ENCODE results near the gene TFF2. TPM values are rescaled to one million over a fixed set of nuclear protein-coding genes. Genes with fewer than 3 reads are reported as not detected.

TFF2 gene
- total RNA-seq, 1 experiment from 2014 or later = not detected

- no peak for TF ChIP-seq CTCF (IDR thresholded peaks at IDR 0.05; ENCODE audit: unreplicated experiment)
- H3K4me1 Mint-ChIP-seq (ENCODE audit: low read depth, unreplicated experiment) = peaks cover 7% of the 10 kb centered on the region
- CTCF ChIA-PET = interaction anchor here (0.7 kb wide), 1 partner anchor 110 kb away, joined by 3 read pairs; no protein-coding TSS in a partner anchor
- H3K9me3 Mint-ChIP-seq (ENCODE audit: low read depth, unreplicated experiment) = no peaks in the 10 kb centered on the region
- BruUV-seq (replicated peaks) = no TSS peak
- intact Hi-C loops (cut with micrococcal nuclease; ENCODE audit: unreplicated experiment) = no loop called here
- H3K27me3 Mint-ChIP-seq (ENCODE audit: unreplicated experiment) = peaks cover 3% of the 10 kb centered on the region
- H3K36me3 Mint-ChIP-seq (ENCODE audit: insufficient read depth, unreplicated experiment) = no peaks in the 10 kb centered on the region
- no peak overlapping the region for H3K27ac Mint-ChIP-seq (ENCODE audit: unreplicated experiment)
- no peak overlapping the region for H3K4me3 Mint-ChIP-seq (ENCODE audit: low read depth, unreplicated experiment)
- DNase-seq = no peak
Measured at GRCh38 chr21:42347601-42348327, 3.0 kb downstream of the TFF2 start.

GRCh38 chr21:42346866-42347600 lies 3.8 kb downstream of the TFF2 start:
- DNase-seq = no peak
- CTCF ChIA-PET = interaction anchor here (0.7 kb wide), 1 partner anchor 109 kb away, joined by 3 read pairs; no protein-coding TSS in a partner anchor
- H3K27me3 Mint-ChIP-seq (ENCODE audit: unreplicated experiment) = no peaks in the 10 kb centered on the region
- intact Hi-C loops (cut with micrococcal nuclease; ENCODE audit: unreplicated experiment) = no loop called here
- no peak for TF ChIP-seq CTCF (IDR thresholded peaks at IDR 0.05; ENCODE audit: unreplicated experiment)
- H3K27ac Mint-ChIP-seq (ENCODE audit: unreplicated experiment) = no peak overlapping the region
- H3K4me3 Mint-ChIP-seq (ENCODE audit: low read depth, unreplicated experiment) = no peak overlapping the region
- no peaks in the 10 kb centered on the region for H3K9me3 Mint-ChIP-seq (ENCODE audit: low read depth, unreplicated experiment)
- H3K4me1 Mint-ChIP-seq (ENCODE audit: low read depth, unreplicated experiment) = peaks cover 7% of the 10 kb centered on the region
- H3K36me3 Mint-ChIP-seq (ENCODE audit: insufficient read depth, unreplicated experiment) = no peaks in the 10 kb centered on the region
- BruUV-seq (replicated peaks) = no TSS peak

GRCh38 chr21:42346441-42346840 lies 4.4 kb downstream of the TFF2 start:
- Mint-ChIP-seq H3K4me3 (ENCODE audit: low read depth, unreplicated experiment) (no peak overlapping the region), H3K9me3 (ENCODE audit: low read depth, unreplicated experiment) (no peaks in the 10 kb centered on the region), H3K36me3 (ENCODE audit: insufficient read depth, unreplicated experiment) (no peaks in the 10 kb centered on the region), H3K4me1 (ENCODE audit: low read depth, unreplicated experiment) (peaks cover 7% of the 10 kb centered on the region), H3K27me3 (ENCODE audit: unreplicated experiment) (no peaks in the 10 kb centered on the region), H3K27ac (ENCODE audit: unreplicated experiment) (no peak overlapping the region)
- intact Hi-C loops (cut with micrococcal nuclease; ENCODE audit: unreplicated experiment) = no loop called here
- CTCF ChIA-PET = no interaction called here
- no peak for TF ChIP-seq CTCF (IDR thresholded peaks at IDR 0.05; ENCODE audit: unreplicated experiment)
- BruUV-seq (replicated peaks) = no TSS peak
- DNase-seq = no peak

GRCh38 chr21:42344631-42345030 lies 6.2 kb downstream of the TFF2 start:
- no TSS peak for BruUV-seq (replicated peaks)
- DNase-seq = no peak
- Mint-ChIP-seq H3K4me1 (ENCODE audit: low read depth, unreplicated experiment) (no peaks in the 10 kb centered on the region), H3K27me3 (ENCODE audit: unreplicated experiment) (no peaks in the 10 kb centered on the region), H3K4me3 (ENCODE audit: low read depth, unreplicated experiment) (no peak overlapping the region), H3K27ac (ENCODE audit: unreplicated experiment) (no peak overlapping the region), H3K36me3 (ENCODE audit: insufficient read depth, unreplicated experiment) (no peaks in the 10 kb centered on the region), H3K9me3 (ENCODE audit: low read depth, unreplicated experiment) (no peaks in the 10 kb centered on the region)
- TF ChIP-seq CTCF (IDR thresholded peaks at IDR 0.05; ENCODE audit: unreplicated experiment) = no peak
- CTCF ChIA-PET = no interaction called here
- intact Hi-C loops (cut with micrococcal nuclease; ENCODE audit: unreplicated experiment) = no loop called here

Measured in Calu3 (cell line).